Hematopoietic multipotent progenitor cell (in vitro differentiated cells): ENCODE measurements around the gene TULP1. TPM values are rescaled to one million over a fixed set of nuclear protein-coding genes. Genes with fewer than 3 reads are reported as not detected.

ENCODE experiments used
- DNase-seq, 3 donors: peaks; one replicate each; pipeline ENCODE4 v3.0.0-alpha.2; 2011 to 2015; ENCODE audit warnings: low read depth in 2 of 3, low spot score in 2 of 3
- total RNA-seq: library from RNA; depleted of rRNA; stranded (reverse); fragments of >200 nt; gene quantifications from one replicate; pipeline ENCODE4 v1.2.3, GENCODE V29; 2012

TULP1 gene
- total RNA-seq, 1 donor, result not detected

- DNase-seq, result peak in 1 of 3 donors; percentile 74
These were observed 14.9 kb downstream of the TULP1 start for GRCh38 chr6:35497571-35498421.

- DNase-seq, result peak in 2 of 3 donors; percentile 23 to 28
These were observed 15.7 kb downstream of the TULP1 start, which contains the start of gene TEAD3 for GRCh38 chr6:35496841-35497570. TEAD3 (minus strand) TSS chr6:35497079.

- DNase-seq, result no peak
These were observed 16.5 kb downstream of the TULP1 start for GRCh38 chr6:35496036-35496840.

- no peak for DNase-seq
These were observed 17.2 kb downstream of the TULP1 start for GRCh38 chr6:35495258-35496035.

- DNase-seq, result peak in 1 of 3 donors; percentile 39
These were observed 18.5 kb downstream of the TULP1 start for GRCh38 chr6:35494161-35494563.

GRCh38 chr6:35493307-35493983 is 19.3 kb downstream of the TULP1 start:
- DNase-seq, result no peak

GRCh38 chr6:35492974-35493284 is 19.8 kb downstream of the TULP1 start:
- no peak for DNase-seq

GRCh38 chr6:35492258-35492973 is 20.3 kb downstream of the TULP1 start:
- DNase-seq, result no peak

- DNase-seq, result no peak
These were observed 21.0 kb downstream of the TULP1 start for GRCh38 chr6:35491558-35492257.

GRCh38 chr6:35490821-35491557 is 21.7 kb downstream of the TULP1 start:
- no peak for DNase-seq

- DNase-seq, result no peak
These were observed 22.5 kb downstream of the TULP1 start for GRCh38 chr6:35489995-35490791.

GRCh38 chr6:35489066-35489465 is 23.6 kb downstream of the TULP1 start:
- DNase-seq, result no peak

GRCh38 chr6:35488517-35488862 is 24.2 kb downstream of the TULP1 start:
- DNase-seq, result no peak

GRCh38 chr6:35487658-35488516 is 24.8 kb downstream of the TULP1 start:
- peak in 1 of 3 donors; percentile 32 for DNase-seq

- no peak for DNase-seq
These were observed 26.4 kb downstream of the TULP1 start for GRCh38 chr6:35486005-35486925.
